Smooth muscle cell (in vitro differentiated cells): ENCODE data around the gene CABP4. TPM values are rescaled to one million over a fixed set of nuclear protein-coding genes. Genes with fewer than 3 reads are reported as not detected.

Experiments
- DNase-seq: peaks from one replicate; lab custom pipeline; 2025; ENCODE audit not compliant: unreplicated experiment; lab: John Stamatoyannopoulos, UW
- H2AFZ ChIP-seq: fragments of 200-600 bp; sonication (generic); 2 replicates; pipeline ENCODE4 v1.6.0; 2016; ENCODE audit warnings: antibody characterized with exemption, low read depth, mild to moderate bottlenecking
- H3F3A ChIP-seq: fragments of 200-600 bp; sonication (generic); 2 replicates; pipeline ENCODE4 v1.6.0; 2017; ENCODE audit warnings: antibody characterized with exemption, low read depth
- H3K27ac ChIP-seq: fragments of 200-600 bp; sonication (generic); 2 replicates; pipeline ENCODE4 v1.5.1; 2016; ENCODE audit warnings: low read depth, mild to moderate bottlenecking
- H3K27me3 ChIP-seq: fragments of 200-600 bp; sonication (generic); 2 replicates; pipeline ENCODE4 v1.6.1; 2016; ENCODE audit warnings: low read depth, mild to moderate bottlenecking
- H3K36me3 ChIP-seq: fragments of 200-600 bp; sonication (generic); 2 replicates; pipeline ENCODE4 v1.5.1; 2016; ENCODE audit warnings: low read depth
- H3K4me1 ChIP-seq: fragments of 200-600 bp; sonication (generic); 2 replicates; pipeline ENCODE4 v1.5.1; 2016; ENCODE audit warnings: low read depth
- H3K4me2 ChIP-seq: fragments of 200-600 bp; sonication (generic); 2 replicates; pipeline ENCODE4 v1.6.0; 2016; ENCODE audit warnings: mild to moderate bottlenecking
- H3K4me3 ChIP-seq: fragments of 200-600 bp; sonication (generic); 2 replicates; pipeline ENCODE4 v1.5.1; 2016; ENCODE audit warnings: mild to moderate bottlenecking
- H3K79me2 ChIP-seq: fragments of 200-600 bp; sonication (generic); 2 replicates; pipeline ENCODE4 v1.6.0; 2016; ENCODE audit warnings: low read depth, mild to moderate bottlenecking
- H3K9ac ChIP-seq: fragments of 200-600 bp; sonication (generic); 2 replicates; pipeline ENCODE4 v1.6.0; 2016; ENCODE audit warnings: low read depth
- H3K9me3 ChIP-seq: fragments of 200-600 bp; sonication (generic); replicated peaks from 2 replicates; pipeline ENCODE4 v1.5.1; 2016; ENCODE audit warnings: low read depth
- H4K20me1 ChIP-seq: fragments of 200-600 bp; sonication (generic); 2 replicates; pipeline ENCODE4 v1.6.0; 2016; ENCODE audit warnings: low read depth
- WGBS: methylation state at CpG from one replicate; pipeline ENCODE4 v1.1.7; 2016; ENCODE audit warnings: low lambda C conversion rate; 5-methylcytosine and 5-hydroxymethylcytosine counted together
- polyA plus RNA-seq: library from polyadenylated mRNA; unstranded; fragments of >200 nt; fragmentation: Nextera tagmentation; extraction: Ambion mirVana; gene quantifications from 2 replicates; pipeline ENCODE4 v1.2.1, GENCODE V29; 2016
- total RNA-seq: library from RNA; depleted of rRNA; stranded (reverse); fragments of >200 nt; gene quantifications from 2 replicates; pipeline ENCODE4 v1.2.3, GENCODE V29; 2014
- TF ChIP-seq, protein P1 (sequence below): fragments of 200-600 bp; sonication (generic); IDR thresholded peaks from 2 replicates; pipeline ENCODE4 v1.5.1; 2017; ENCODE audit warnings: borderline replicate concordance, mild to moderate bottlenecking, antibody characterized with exemption; ENCODE audit not compliant: insufficient read depth, poor library complexity, severe bottlenecking

The CABP4 gene
- total and polyA plus RNA-seq, 2 experiments from 2014 or later, result not detected

DNA sequence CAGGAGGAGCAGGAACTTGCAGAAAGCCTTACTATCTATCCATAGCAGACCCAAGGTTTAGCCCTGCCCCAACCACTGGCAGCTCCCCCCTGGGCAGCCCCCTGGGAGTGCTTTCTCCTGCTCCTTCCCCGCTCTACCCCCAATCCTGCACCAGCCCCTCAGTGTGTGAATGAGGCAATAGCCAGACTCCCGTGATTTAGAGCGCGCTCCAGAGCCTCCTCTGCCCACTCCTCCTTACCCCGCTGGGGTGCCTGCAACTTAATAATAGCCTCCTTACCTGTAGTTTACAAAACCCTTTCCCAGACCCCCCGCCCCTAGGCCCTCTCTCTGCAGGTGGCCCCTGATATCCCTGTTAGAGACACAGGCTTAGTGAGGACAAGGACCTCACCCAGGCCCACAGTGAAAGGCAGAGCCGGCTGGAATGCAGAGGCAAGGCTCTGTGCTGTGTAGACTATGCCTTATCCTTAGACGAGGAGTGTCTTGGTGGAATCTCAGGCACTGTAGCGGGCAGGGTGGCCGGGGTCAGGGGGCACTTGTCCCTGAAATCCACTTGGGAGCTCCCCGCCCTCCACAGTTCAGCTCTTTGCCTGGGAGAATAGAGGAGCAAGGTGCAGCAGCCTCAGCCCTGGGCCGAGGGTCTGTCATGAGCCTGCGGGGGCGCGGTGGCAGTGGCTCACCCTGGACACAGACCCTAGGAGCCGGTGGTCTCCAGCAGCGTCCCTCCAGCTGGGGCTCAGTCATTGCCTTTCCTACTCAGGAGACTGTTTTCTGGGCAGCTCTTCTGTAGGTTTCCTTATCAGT, 44.0 kb upstream of the CABP4 start:
- 87% methylated on average over 17 of the region's 17 CpGs for WGBS
- Histone ChIP-seq H3K27ac (no peak overlapping the region), H3K4me2 (no peak overlapping the region), H2AFZ (no peak overlapping the region), H4K20me1 (no peaks in the 10 kb centered on the region), H3K9ac (no peak overlapping the region), H3K4me3 (no peak overlapping the region), H3K79me2 (no peaks in the 10 kb centered on the region), H3K9me3 (no peaks in the 10 kb centered on the region), H3K27me3 (peaks cover 18% of the 10 kb centered on the region), H3F3A (no peaks in the 10 kb centered on the region), H3K36me3 (no peaks in the 10 kb centered on the region), H3K4me1 (peaks cover 6% of the 10 kb centered on the region)
- TF ChIP-seq, protein P1, sequence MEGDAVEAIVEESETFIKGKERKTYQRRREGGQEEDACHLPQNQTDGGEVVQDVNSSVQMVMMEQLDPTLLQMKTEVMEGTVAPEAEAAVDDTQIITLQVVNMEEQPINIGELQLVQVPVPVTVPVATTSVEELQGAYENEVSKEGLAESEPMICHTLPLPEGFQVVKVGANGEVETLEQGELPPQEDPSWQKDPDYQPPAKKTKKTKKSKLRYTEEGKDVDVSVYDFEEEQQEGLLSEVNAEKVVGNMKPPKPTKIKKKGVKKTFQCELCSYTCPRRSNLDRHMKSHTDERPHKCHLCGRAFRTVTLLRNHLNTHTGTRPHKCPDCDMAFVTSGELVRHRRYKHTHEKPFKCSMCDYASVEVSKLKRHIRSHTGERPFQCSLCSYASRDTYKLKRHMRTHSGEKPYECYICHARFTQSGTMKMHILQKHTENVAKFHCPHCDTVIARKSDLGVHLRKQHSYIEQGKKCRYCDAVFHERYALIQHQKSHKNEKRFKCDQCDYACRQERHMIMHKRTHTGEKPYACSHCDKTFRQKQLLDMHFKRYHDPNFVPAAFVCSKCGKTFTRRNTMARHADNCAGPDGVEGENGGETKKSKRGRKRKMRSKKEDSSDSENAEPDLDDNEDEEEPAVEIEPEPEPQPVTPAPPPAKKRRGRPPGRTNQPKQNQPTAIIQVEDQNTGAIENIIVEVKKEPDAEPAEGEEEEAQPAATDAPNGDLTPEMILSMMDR, result no peak
- no peak for DNase-seq

DNA sequence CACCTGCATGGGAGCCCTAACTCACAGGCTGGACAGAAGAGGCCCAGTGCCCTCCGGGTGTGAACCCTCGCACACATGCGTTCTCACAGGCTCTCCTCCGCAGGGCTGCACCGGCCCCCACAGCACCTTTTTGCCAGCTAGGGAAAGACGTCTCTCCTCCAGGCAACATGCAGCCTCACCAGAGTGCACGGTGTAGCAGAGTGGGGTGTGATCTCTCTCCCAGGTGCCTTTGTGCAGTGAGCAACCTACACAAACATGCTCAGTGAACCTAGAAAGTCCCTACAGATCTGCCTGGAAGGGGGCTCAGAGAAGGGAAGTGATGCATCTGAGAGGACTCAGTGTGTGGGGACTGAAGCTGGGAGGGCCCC, 43.4 kb upstream of the CABP4 start:
- Histone ChIP-seq H3K79me2 (no peaks in the 10 kb centered on the region), H2AFZ (no peak overlapping the region), H4K20me1 (no peaks in the 10 kb centered on the region), H3K27ac (no peak overlapping the region), H3K9me3 (no peaks in the 10 kb centered on the region), H3K4me3 (no peak overlapping the region), H3K27me3 (peaks cover 18% of the 10 kb centered on the region), H3F3A (no peaks in the 10 kb centered on the region), H3K36me3 (no peaks in the 10 kb centered on the region), H3K9ac (no peak overlapping the region), H3K4me2 (no peak overlapping the region), H3K4me1 (peaks cover 6% of the 10 kb centered on the region)
- no peak for DNase-seq
- 87% methylated on average over 7 of the region's 7 CpGs for WGBS
- TF ChIP-seq, protein P1, result no peak

DNA sequence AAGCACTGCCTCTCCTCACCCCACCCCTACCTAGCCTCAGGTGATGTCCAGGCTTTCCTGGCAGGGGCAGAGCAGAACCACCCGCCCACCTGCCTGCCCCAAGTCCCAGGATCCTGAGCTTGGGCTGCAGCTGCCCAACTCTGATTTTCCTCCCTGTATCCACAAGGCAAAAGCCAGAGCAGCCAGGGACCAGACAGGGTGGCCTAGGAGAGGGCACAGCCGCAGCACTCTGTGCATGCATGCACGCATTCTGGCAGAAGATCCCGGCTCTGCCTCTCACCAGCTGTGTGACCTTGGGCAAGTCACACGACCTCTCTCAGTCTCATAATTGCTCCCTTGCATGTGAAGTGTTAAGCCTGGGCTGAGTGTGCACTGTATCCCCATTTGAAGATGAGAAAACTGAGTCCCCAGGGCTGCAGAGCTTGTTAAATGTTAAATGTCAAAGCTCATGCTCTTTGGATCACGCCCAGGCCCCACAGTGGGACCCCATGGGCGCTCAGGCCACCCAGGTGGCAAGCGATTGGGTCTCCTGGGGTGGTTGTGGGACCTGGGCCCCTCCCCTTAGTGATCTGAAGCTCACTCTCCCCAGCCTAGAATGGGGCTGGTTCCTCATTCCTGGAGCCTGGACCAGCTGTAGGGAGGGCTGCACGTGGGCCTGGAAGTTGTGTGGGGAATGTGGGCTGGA, 42.5 kb upstream of the CABP4 start:
- Histone ChIP-seq H3K79me2 (no peaks in the 10 kb centered on the region), H3K9me3 (no peaks in the 10 kb centered on the region), H3K4me2 (no peak overlapping the region), H3K36me3 (no peaks in the 10 kb centered on the region), H3K4me3 (no peak overlapping the region), H4K20me1 (no peaks in the 10 kb centered on the region), H3K27me3 (peaks cover 18% of the 10 kb centered on the region), H2AFZ (no peak overlapping the region), H3F3A (no peaks in the 10 kb centered on the region), H3K9ac (no peak overlapping the region), H3K27ac (no peak overlapping the region), H3K4me1 (peaks cover 6% of the 10 kb centered on the region)
- TF ChIP-seq, protein P1, result no peak
- DNase-seq, result no peak
- WGBS, result 82% methylated on average over 9 of the region's 9 CpGs
